Immature natural killer cell (primary cell): ENCODE measurements around the gene ELOVL2. TPM values are rescaled to one million over a fixed set of nuclear protein-coding genes. Genes with fewer than 3 reads are reported as not detected.

Source experiments
- DNase-seq, 3 donors: peaks; one replicate each; pipeline ENCODE4 v3.0.0; 2022; ENCODE audit warnings: mixed read lengths in 1 of 3
- H3K27ac Mint-ChIP-seq, 6 donors: one replicate each; pipeline ENCODE4 v1.8.0; 2020; ENCODE audit warnings: mixed read lengths in 6 of 6, mild to moderate bottlenecking in 5 of 6, inconsistent platforms in 4 of 6, moderate library complexity in 3 of 6
- H3K27me3 Mint-ChIP-seq, 3 donors: one replicate each; pipeline ENCODE4 v1.8.0; 2020 to 2021; ENCODE audit warnings: low read depth in 3 of 3, mild to moderate bottlenecking in 3 of 3, mixed read lengths in 3 of 3, moderate library complexity in 3 of 3, inconsistent platforms in 1 of 3
- H3K36me3 Mint-ChIP-seq, 3 donors: one replicate each; pipeline ENCODE4 v1.8.0; 2020; ENCODE audit warnings: mixed read lengths in 3 of 3, inconsistent platforms in 2 of 3, mild to moderate bottlenecking in 2 of 3
- H3K4me1 Mint-ChIP-seq, 2 donors: one replicate each; pipeline ENCODE4 v1.8.0; 2020; ENCODE audit warnings: inconsistent platforms in 2 of 2, mild to moderate bottlenecking in 2 of 2, mixed read lengths in 2 of 2, moderate library complexity in 1 of 2
- H3K4me3 Mint-ChIP-seq, 5 donors: one replicate each; pipeline ENCODE4 v1.8.0; 2020; ENCODE audit warnings: mild to moderate bottlenecking in 5 of 5, mixed read lengths in 5 of 5, inconsistent platforms in 3 of 5, moderate library complexity in 3 of 5
- H3K9me3 Mint-ChIP-seq, 6 donors: one replicate each; pipeline ENCODE4 v1.8.0; 2020; ENCODE audit warnings: mild to moderate bottlenecking in 6 of 6, mixed read lengths in 6 of 6, inconsistent platforms in 4 of 6, moderate library complexity in 3 of 6
- polyA plus RNA-seq, 3 donors: library from polyadenylated mRNA; unstranded; fragments of 300-500 nt; fragmentation: Illumina TruSeq; gene quantifications; one replicate each; pipeline ENCODE4 v1.2.3, GENCODE V29; 2021

ELOVL2 gene
- polyA plus RNA-seq, 3 donors from 2014 or later = not detected

GRCh38 chr6:11025130-11025529 lies 19.0 kb downstream of the ELOVL2 start:
- no peak for DNase-seq
- Mint-ChIP-seq H3K36me3 (no peaks in the 10 kb centered on the region), H3K4me3 (no peak overlapping the region), H3K9me3 (no peaks in the 10 kb centered on the region), H3K4me1 (no peaks in the 10 kb centered on the region), H3K27ac (no peak overlapping the region), H3K27me3 (peaks cover 2 to 11% (median 8%) of the 10 kb centered on the region in 3 donors)

GRCh38 chr6:11023032-11023431 lies 21.1 kb downstream of the ELOVL2 start:
- Mint-ChIP-seq H3K9me3 (no peaks in the 10 kb centered on the region), H3K4me1 (no peaks in the 10 kb centered on the region), H3K27me3 (peaks cover 2 to 5% (median 5%) of the 10 kb centered on the region in 3 donors), H3K36me3 (no peaks in the 10 kb centered on the region), H3K4me3 (no peak overlapping the region), H3K27ac (no peak overlapping the region)
- no peak for DNase-seq

GRCh38 chr6:11021714-11022113 lies 22.4 kb downstream of the ELOVL2 start:
- Mint-ChIP-seq H3K27ac (no peak overlapping the region), H3K9me3 (no peaks in the 10 kb centered on the region), H3K36me3 (no peaks in the 10 kb centered on the region), H3K27me3 (peaks cover 0 to 5% (median 5%) of the 10 kb centered on the region in 3 donors), H3K4me1 (no peaks in the 10 kb centered on the region), H3K4me3 (no peak overlapping the region)
- no peak for DNase-seq

- Mint-ChIP-seq H3K4me1 (no peaks in the 10 kb centered on the region), H3K9me3 (no peaks in the 10 kb centered on the region), H3K36me3 (no peaks in the 10 kb centered on the region), H3K4me3 (no peak overlapping the region), H3K27me3 (no peaks in the 10 kb centered on the region), H3K27ac (no peak overlapping the region)
- DNase-seq = no peak
These were observed 23.1 kb downstream of the ELOVL2 start for GRCh38 chr6:11021003-11021402.

- no peak for DNase-seq
- H3K27me3 Mint-ChIP-seq = peaks cover under 1 to 4% (median 2%) of the 10 kb centered on the region in 3 donors
- H3K9me3 Mint-ChIP-seq = no peaks in the 10 kb centered on the region
- no peaks in the 10 kb centered on the region for H3K36me3 Mint-ChIP-seq
- no peak overlapping the region for H3K27ac Mint-ChIP-seq
- H3K4me1 Mint-ChIP-seq = no peaks in the 10 kb centered on the region
- no peak overlapping the region for H3K4me3 Mint-ChIP-seq
These were observed 25.9 kb downstream of the ELOVL2 start for GRCh38 chr6:11018225-11018624.

- Mint-ChIP-seq H3K27ac (no peak overlapping the region), H3K36me3 (no peaks in the 10 kb centered on the region), H3K4me1 (no peaks in the 10 kb centered on the region), H3K27me3 (peaks cover 2 to 4% (median 2%) of the 10 kb centered on the region in 3 donors), H3K9me3 (no peaks in the 10 kb centered on the region), H3K4me3 (no peak overlapping the region)
- DNase-seq = no peak
These were observed 27.0 kb downstream of the ELOVL2 start for GRCh38 chr6:11017090-11017489.

- H3K27me3 Mint-ChIP-seq = peaks cover 2 to 4% (median 4%) of the 10 kb centered on the region in 3 donors
- H3K9me3 Mint-ChIP-seq = no peaks in the 10 kb centered on the region
- H3K36me3 Mint-ChIP-seq = no peaks in the 10 kb centered on the region
- H3K4me1 Mint-ChIP-seq = no peaks in the 10 kb centered on the region
- no peak overlapping the region for H3K4me3 Mint-ChIP-seq
- DNase-seq = no peak
- H3K27ac Mint-ChIP-seq = no peak overlapping the region
These were observed 27.7 kb downstream of the ELOVL2 start for GRCh38 chr6:11016452-11016851.

GRCh38 chr6:11015102-11015501 lies 29.0 kb downstream of the ELOVL2 start:
- peaks cover 2 to 6% (median 4%) of the 10 kb centered on the region in 3 donors for H3K27me3 Mint-ChIP-seq
- H3K4me1 Mint-ChIP-seq = no peaks in the 10 kb centered on the region
- DNase-seq = no peak
- H3K4me3 Mint-ChIP-seq = no peak overlapping the region
- H3K27ac Mint-ChIP-seq = no peak overlapping the region
- no peaks in the 10 kb centered on the region for H3K9me3 Mint-ChIP-seq
- H3K36me3 Mint-ChIP-seq = no peaks in the 10 kb centered on the region

GRCh38 chr6:11013721-11014070 lies 30.4 kb downstream of the ELOVL2 start:
- H3K9me3 Mint-ChIP-seq = no peaks in the 10 kb centered on the region

GRCh38 chr6:11012976-11013720 lies 31.0 kb downstream of the ELOVL2 start:
- DNase-seq = no peak
- Mint-ChIP-seq H3K36me3 (no peaks in the 10 kb centered on the region), H3K27me3 (peaks cover 4 to 6% (median 6%) of the 10 kb centered on the region in 3 donors), H3K4me3 (no peak overlapping the region), H3K27ac (no peak overlapping the region), H3K9me3 (no peaks in the 10 kb centered on the region), H3K4me1 (no peaks in the 10 kb centered on the region)

More at GRCh38 chr6:11013721-11014070, 30.4 kb downstream of the ELOVL2 start:
- Mint-ChIP-seq H3K4me1 (no peaks in the 10 kb centered on the region), H3K36me3 (no peaks in the 10 kb centered on the region), H3K27ac (no peak overlapping the region), H3K4me3 (no peak overlapping the region), H3K27me3 (peaks cover 4 to 6% (median 6%) of the 10 kb centered on the region in 3 donors)
- no peak for DNase-seq

- Mint-ChIP-seq H3K27me3 (peaks cover 4 to 6% (median 6%) of the 10 kb centered on the region in 3 donors), H3K4me1 (no peaks in the 10 kb centered on the region), H3K27ac (no peak overlapping the region), H3K9me3 (no peaks in the 10 kb centered on the region), H3K4me3 (no peak overlapping the region), H3K36me3 (no peaks in the 10 kb centered on the region)
- no peak for DNase-seq
These were observed 31.8 kb downstream of the ELOVL2 start for GRCh38 chr6:11012295-11012754.

- Mint-ChIP-seq H3K4me1 (no peaks in the 10 kb centered on the region), H3K27me3 (peaks cover 4 to 6% (median 6%) of the 10 kb centered on the region in 3 donors), H3K9me3 (no peaks in the 10 kb centered on the region), H3K36me3 (no peaks in the 10 kb centered on the region), H3K4me3 (no peak overlapping the region), H3K27ac (no peak overlapping the region)
- DNase-seq = no peak
These were observed 32.3 kb downstream of the ELOVL2 start for GRCh38 chr6:11011787-11012234.

- DNase-seq = no peak
- no peak overlapping the region for H3K27ac Mint-ChIP-seq
- H3K4me1 Mint-ChIP-seq = no peaks in the 10 kb centered on the region
- H3K36me3 Mint-ChIP-seq = no peaks in the 10 kb centered on the region
- no peak overlapping the region for H3K4me3 Mint-ChIP-seq
- H3K27me3 Mint-ChIP-seq = peaks cover 2 to 6% (median 3%) of the 10 kb centered on the region in 3 donors
- H3K9me3 Mint-ChIP-seq = no peaks in the 10 kb centered on the region
These were observed 34.8 kb downstream of the ELOVL2 start for GRCh38 chr6:11009353-11009752.

- H3K27me3 Mint-ChIP-seq = peaks cover 2 to 6% (median 3%) of the 10 kb centered on the region in 3 donors
- no peak overlapping the region for H3K4me3 Mint-ChIP-seq
- no peaks in the 10 kb centered on the region for H3K9me3 Mint-ChIP-seq
These were observed 35.3 kb downstream of the ELOVL2 start for GRCh38 chr6:11008821-11009220.

More at GRCh38 chr6:11008821-11009220, 35.3 kb downstream of the ELOVL2 start:
- Mint-ChIP-seq H3K4me1 (no peaks in the 10 kb centered on the region), H3K36me3 (no peaks in the 10 kb centered on the region), H3K27ac (no peak overlapping the region)
- DNase-seq = no peak
